GM12873 (cell line): ENCODE measurements around the gene ZFYVE26.

ENCODE experiments used
- TF ChIP-seq, protein P1 (sequence below): IDR thresholded peaks from 2 replicates; pipeline ENCODE4 v1.5.1; 2012; ENCODE audit warnings: low read depth, mild to moderate bottlenecking, moderate library complexity, low read length, control low read depth; ENCODE audit not compliant: insufficient read depth; ENCODE audit errors: missing control alignments

Gene ZFYVE26

DNA sequence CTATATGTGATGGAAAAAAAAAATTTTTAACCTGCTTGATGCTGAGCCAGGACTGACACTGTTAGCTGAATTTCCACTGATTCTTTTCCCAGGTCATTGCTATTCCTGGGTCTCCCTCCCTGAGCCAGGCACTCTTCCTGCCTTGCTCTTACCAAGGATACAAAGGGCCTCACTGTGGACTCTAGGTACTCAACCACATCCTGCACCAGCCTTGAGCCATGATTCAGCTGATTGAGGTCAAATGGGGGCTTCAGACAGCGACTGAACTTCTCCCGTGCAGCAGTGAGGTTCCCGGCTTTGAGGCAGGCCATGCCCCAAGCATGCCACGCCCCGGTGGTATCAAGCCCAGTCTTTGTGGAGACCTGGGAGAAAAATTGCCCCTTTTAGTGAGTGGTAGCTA is 54.3 kb downstream of the ZFYVE26 start:
- TF ChIP-seq, protein P1, sequence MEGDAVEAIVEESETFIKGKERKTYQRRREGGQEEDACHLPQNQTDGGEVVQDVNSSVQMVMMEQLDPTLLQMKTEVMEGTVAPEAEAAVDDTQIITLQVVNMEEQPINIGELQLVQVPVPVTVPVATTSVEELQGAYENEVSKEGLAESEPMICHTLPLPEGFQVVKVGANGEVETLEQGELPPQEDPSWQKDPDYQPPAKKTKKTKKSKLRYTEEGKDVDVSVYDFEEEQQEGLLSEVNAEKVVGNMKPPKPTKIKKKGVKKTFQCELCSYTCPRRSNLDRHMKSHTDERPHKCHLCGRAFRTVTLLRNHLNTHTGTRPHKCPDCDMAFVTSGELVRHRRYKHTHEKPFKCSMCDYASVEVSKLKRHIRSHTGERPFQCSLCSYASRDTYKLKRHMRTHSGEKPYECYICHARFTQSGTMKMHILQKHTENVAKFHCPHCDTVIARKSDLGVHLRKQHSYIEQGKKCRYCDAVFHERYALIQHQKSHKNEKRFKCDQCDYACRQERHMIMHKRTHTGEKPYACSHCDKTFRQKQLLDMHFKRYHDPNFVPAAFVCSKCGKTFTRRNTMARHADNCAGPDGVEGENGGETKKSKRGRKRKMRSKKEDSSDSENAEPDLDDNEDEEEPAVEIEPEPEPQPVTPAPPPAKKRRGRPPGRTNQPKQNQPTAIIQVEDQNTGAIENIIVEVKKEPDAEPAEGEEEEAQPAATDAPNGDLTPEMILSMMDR = no peak

DNA sequence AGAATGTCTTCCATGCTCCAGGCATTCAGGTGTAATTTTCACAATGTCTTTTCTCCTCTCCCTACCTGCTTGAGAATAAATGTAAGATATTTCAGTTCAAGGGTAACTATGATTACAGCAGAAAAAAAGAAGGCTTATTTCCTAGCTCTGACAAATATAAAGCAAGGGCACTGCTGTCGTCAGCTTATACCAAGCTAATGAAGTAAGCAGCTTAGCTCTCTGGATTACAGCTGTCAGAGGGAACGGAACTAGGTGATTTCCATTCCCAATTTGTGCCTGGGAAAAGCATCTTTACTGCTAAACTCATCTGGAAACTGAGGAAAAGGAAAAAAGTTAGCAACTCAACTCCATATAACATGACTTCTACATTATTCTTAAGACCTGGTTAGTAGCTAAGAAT is 56.5 kb downstream of the ZFYVE26 start:
- TF ChIP-seq, protein P1 = no peak

DNA sequence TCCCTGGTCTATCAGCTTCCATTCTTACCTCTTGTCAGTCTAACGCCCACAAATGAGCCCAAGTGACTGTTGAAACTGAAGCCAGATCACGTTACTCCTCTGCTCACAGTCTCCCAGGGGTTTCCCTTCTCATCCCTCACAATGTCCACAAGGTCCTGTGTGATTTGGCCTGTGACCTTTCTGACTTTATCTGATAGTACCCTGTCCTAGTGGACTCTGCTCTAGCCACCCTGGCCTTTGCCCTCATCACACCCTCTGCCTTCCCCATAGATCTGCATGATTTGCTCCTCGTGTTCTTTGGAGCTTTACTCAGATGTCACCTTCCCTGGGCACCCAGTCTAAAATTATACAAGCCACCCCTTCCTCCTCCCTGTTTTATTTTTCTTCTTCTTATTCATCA is 59.2 kb downstream of the ZFYVE26 start:
- TF ChIP-seq, protein P1 = no peak

DNA sequence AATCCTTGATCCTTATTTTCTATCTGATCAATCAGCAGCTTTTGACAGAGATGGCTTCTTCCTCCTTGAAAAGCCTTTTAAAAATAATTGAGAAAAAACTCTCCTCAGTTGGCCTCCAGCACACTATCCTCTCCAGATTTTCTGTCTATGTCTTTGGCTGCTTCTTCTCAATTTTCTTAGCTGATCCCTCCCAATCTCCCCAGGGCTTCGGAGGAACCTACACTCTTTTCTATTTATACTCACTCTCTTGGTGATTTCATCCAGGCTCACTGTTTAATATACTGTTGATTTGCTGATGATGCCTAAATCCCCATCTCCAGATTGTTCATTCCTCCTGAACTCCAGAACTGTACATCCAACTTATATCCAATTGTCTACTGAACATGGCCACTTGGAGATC is 59.9 kb downstream of the ZFYVE26 start:
- TF ChIP-seq, protein P1 = no peak

DNA sequence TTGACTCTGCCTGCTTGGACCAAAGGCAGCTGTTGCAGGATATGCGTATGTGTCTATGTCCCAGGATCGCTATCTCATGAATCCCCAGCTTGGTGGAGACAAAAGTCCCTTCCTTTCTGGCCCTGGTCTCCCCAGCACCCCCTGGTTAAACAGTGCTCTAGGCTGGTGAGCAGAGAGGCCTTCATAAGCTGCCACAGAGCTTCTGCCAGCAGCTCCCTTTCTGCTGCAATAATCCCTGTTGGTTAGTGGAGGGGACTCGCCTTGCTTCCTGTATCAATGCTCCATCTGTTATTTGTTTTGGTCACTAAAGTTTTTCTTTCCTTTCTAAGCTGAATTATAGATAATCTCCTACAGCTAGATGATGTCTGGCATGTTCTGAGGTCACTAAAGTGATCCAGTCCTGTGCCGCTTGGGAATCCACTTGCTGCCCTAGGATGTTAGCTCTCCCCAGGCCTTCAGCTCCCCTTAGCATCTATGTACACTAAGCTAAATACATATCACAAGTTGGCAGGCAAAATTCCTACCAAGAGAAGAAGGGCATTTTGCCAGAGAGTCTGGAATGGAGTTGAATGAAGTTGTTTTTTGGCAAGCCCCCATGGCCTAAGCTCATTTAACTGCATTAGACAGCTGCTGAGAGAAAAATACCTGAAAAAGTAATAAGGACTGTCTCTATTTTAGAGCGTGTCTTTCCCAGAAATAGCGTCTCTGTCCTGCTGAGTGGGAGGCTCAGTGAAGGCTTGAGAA is 66.9 kb downstream of the ZFYVE26 start:
- TF ChIP-seq, protein P1 = no peak

DNA sequence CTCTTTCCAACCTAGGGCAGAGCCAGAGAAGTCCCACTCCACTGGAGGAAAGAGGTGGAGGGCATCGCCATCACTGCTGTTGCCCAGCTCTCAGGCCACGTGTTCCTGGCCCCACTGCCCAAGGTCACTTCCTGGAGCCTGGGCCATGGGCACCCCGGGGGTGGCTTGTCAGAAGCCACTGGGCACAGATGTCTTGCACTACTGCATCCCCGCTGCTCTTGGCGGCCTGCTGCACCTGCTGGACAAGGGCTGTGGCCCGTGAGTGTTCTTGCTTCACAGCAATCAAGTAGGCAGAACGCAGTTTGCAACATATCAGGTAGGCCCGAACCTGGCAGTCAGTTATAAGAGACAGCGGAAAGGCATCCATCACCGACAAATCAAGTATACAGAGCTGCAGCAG is 68.1 kb downstream of the ZFYVE26 start:
- TF ChIP-seq, protein P1 = no peak

DNA sequence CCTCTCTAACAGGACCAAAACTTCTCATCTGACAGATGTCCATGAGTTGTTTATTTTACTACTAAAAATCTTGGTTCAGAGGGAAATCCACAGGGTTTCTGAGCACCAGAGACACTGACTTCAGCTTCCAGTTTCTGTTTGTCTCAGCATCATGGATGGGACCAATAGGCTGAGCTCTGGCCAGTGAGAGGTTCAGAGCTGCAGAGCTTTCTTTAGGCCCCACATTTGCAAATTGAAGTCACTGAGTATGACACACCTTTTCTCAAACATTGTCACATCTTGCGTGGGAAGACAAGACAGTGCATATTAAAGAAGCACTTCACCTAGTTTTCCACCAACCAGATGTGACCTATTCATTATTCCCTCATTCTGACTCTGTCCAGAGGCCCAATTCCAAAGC is 69.5 kb downstream of the ZFYVE26 start:
- TF ChIP-seq, protein P1 = no peak
